HepG2 (cell line): ENCODE data around the gene PDPR. TPM values are rescaled to one million over a fixed set of nuclear protein-coding genes. Genes with fewer than 3 reads are reported as not detected.

ENCODE experiments used
- HMG20B ChIP-seq: conservative IDR thresholded peaks from 2 replicates; pipeline ENCODE4 v1.6.1; 2016; ENCODE audit warnings: missing genetic modification reagents, missing compliant biosample characterization
- HOXA9 ChIP-seq: sonication (generic); formaldehyde crosslinking; IDR thresholded peaks from 2 replicates; pipeline ENCODE4 v1.8.1; 2022; ENCODE audit warnings: missing genetic modification reagents, mild to moderate bottlenecking, moderate library complexity, borderline replicate concordance
- KMT2A ChIP-seq: sonication (generic); formaldehyde crosslinking; IDR thresholded peaks from 2 replicates; pipeline ENCODE4 v1.4.0; 2020; ENCODE audit warnings: missing genetic modification reagents
- MAFF ChIP-seq: IDR thresholded peaks from 2 replicates; pipeline ENCODE4 v1.6.1; 2011; ENCODE audit warnings: low read depth, low read length, improper control_type of control experiment
- NR2F1 ChIP-seq, 2 experiments: fragments of 450-650 bp in 1 of 2; formaldehyde crosslinking in 1 of 2; IDR thresholded peaks; 2 replicates each; pipeline versions ENCODE4 v1.5.0 to v1.6.1; 2016 to 2020; ENCODE audit warnings: mild to moderate bottlenecking in 1 of 2, missing compliant biosample characterization in 1 of 2, missing genetic modification reagents in 1 of 2, moderate library complexity in 1 of 2
- PAWR ChIP-seq: sonication (generic); formaldehyde crosslinking; IDR thresholded peaks from 2 replicates; pipeline ENCODE4 v1.4.0; 2020; ENCODE audit warnings: missing genetic modification reagents, mild to moderate bottlenecking, borderline replicate concordance
- POGZ ChIP-seq: sonication (generic); formaldehyde crosslinking; IDR thresholded peaks from 2 replicates; pipeline ENCODE4 v1.4.0; 2020; ENCODE audit warnings: mild to moderate bottlenecking, missing genetic modification reagents
- POLR2AphosphoS5 ChIP-seq: IDR thresholded peaks from 2 replicates; pipeline ENCODE4 v1.6.1; 2012; ENCODE audit warnings: low read depth, low read length
- RXRB ChIP-seq: IDR thresholded peaks from 2 replicates; pipeline ENCODE4 v1.6.1; 2016; ENCODE audit warnings: borderline replicate concordance, missing genetic modification reagents, missing compliant biosample characterization
- SAFB2 ChIP-seq: sonication (generic); formaldehyde crosslinking; IDR thresholded peaks from 2 replicates; pipeline ENCODE4 v1.5.1; 2020; ENCODE audit warnings: missing genetic modification reagents, low read depth, mild to moderate bottlenecking, borderline replicate concordance
- ZC3H13 ChIP-seq: sonication (generic); formaldehyde crosslinking; IDR thresholded peaks from 2 replicates; pipeline ENCODE4 v1.8.1; 2023; ENCODE audit warnings: mild to moderate bottlenecking, missing genetic modification reagents, moderate library complexity
- ZFX ChIP-seq: sonication (generic); formaldehyde crosslinking; IDR thresholded peaks from 2 replicates; pipeline ENCODE4 v1.4.0; 2020; ENCODE audit warnings: mild to moderate bottlenecking, low read depth, missing genetic modification reagents, moderate library complexity
- ZNF567 ChIP-seq: sonication (generic); formaldehyde crosslinking; IDR thresholded peaks from 2 replicates; pipeline ENCODE4 v1.8.1; 2023; ENCODE audit warnings: mild to moderate bottlenecking, missing genetic modification reagents, borderline replicate concordance
- ZNF7 ChIP-seq: IDR thresholded peaks from 2 replicates; pipeline ENCODE4 v1.6.1; 2016; ENCODE audit warnings: missing biosample characterization, missing genetic modification reagents
- ZNF891 ChIP-seq: sonication (generic); formaldehyde crosslinking; IDR thresholded peaks from 2 replicates; pipeline ENCODE4 v1.5.0; 2020; ENCODE audit warnings: mild to moderate bottlenecking, missing genetic modification reagents
- polyA plus RNA-seq, 8 experiments: library from polyadenylated mRNA; depleted of rRNA in 3 of 8; stranded (reverse) in 7 of 8; unstranded in 1 of 8; fragments of >200 nt; fragmentation: Illumina TruSeq in 4 of 8; extraction: Trizol in 4 of 8; gene quantifications; 2 replicates each; pipeline versions ENCODE4 v1.2.1 to v1.2.3, GENCODE V29; 2011 to 2016; ENCODE audit warnings: low read depth in 4 of 8, missing spikeins in 1 of 8, mixed read lengths in 1 of 8; ENCODE audit not compliant: insufficient read depth in 1 of 8
- total RNA-seq, 5 experiments: library from RNA; depleted of rRNA; stranded (reverse); fragments of >200 nt; fragmentation: Illumina TruSeq; extraction: Trizol; gene quantifications; 2 replicates each; pipeline ENCODE4 v1.2.3, GENCODE V29; 2016; ENCODE audit warnings: low read depth in 1 of 5
- TF ChIP-seq, protein P1 (sequence below): sonication (generic); formaldehyde crosslinking; IDR thresholded peaks from 2 replicates; pipeline ENCODE4 v1.5.0; 2020; ENCODE audit warnings: mild to moderate bottlenecking, missing genetic modification reagents
- TF ChIP-seq, protein P2 (sequence below): sonication (generic); formaldehyde crosslinking; IDR thresholded peaks from 2 replicates; pipeline ENCODE4 v1.5.0; 2020; ENCODE audit warnings: missing genetic modification reagents
- TF ChIP-seq, protein P3 (sequence below), 2 experiments: sonication (generic) in 1 of 2; formaldehyde crosslinking in 1 of 2; IDR thresholded peaks; 2 replicates each; pipeline versions ENCODE4 v1.4.0 to v1.6.1; 2018 to 2020; ENCODE audit warnings: missing genetic modification reagents in 2 of 2, borderline replicate concordance in 1 of 2, low read depth in 1 of 2, mild to moderate bottlenecking in 1 of 2, missing biosample characterization in 1 of 2
- TF ChIP-seq, protein P4 (sequence below): sonication (generic); formaldehyde crosslinking; IDR thresholded peaks from 2 replicates; pipeline ENCODE4 v1.8.0; 2022; ENCODE audit warnings: mild to moderate bottlenecking, missing genetic modification reagents; ENCODE audit not compliant: insufficient replicate concordance
- TF ChIP-seq, protein P5 (sequence below): sonication (generic); formaldehyde crosslinking; IDR thresholded peaks from 2 replicates; pipeline ENCODE4 v1.8.0; 2022; ENCODE audit warnings: missing genetic modification reagents, low read depth, mild to moderate bottlenecking, borderline replicate concordance
- TF ChIP-seq, protein P6 (sequence below): sonication (generic); formaldehyde crosslinking; IDR thresholded peaks from 2 replicates; pipeline ENCODE4 v1.5.0; 2020; ENCODE audit warnings: mild to moderate bottlenecking, missing genetic modification reagents, moderate library complexity

The PDPR gene
- total and polyA plus RNA-seq, 2 of the 13 experiments (the other 11 are each of a cell fraction or from before 2014, with no cell fraction given), result 19.5 to 29.9 TPM

DNA sequence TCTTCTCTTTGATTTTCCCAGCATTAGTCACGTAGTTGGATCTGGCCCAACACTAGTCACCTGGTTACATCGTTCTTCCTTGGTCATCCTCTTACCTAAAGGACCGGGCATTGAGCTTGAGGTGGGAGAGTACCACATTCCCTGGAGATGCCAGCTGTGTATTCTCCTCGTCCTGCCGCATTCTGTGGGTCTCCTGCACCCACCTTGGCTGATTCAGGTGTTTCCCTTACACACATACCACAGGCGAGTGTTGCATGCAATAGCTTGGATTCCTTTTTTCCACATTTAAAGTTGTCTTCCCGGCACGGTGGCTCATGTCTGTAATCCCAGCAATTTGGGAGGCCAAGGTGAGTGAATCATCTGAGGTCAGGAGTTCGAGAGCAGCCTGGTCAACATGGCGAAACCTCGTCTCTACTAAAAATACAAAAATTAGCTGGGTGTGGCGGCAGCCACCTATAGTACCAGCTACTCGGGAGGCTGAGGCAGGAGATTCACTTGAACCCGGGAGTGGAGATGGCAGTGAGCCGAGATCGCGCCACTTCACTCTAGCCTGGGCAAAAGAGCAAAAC, 37.9 kb downstream of the PDPR start (continued):
- no peak for TF ChIP-seq RXRB (CRISPR knock-in tag)
- TF ChIP-seq, protein P1, sequence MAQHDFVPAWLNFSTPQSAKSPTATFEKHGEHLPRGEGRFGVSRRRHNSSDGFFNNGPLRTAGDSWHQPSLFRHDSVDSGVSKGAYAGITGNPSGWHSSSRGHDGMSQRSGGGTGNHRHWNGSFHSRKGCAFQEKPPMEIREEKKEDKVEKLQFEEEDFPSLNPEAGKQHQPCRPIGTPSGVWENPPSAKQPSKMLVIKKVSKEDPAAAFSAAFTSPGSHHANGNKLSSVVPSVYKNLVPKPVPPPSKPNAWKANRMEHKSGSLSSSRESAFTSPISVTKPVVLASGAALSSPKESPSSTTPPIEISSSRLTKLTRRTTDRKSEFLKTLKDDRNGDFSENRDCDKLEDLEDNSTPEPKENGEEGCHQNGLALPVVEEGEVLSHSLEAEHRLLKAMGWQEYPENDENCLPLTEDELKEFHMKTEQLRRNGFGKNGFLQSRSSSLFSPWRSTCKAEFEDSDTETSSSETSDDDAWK, result no peak
- no peak for TF ChIP-seq MAFF
- TF ChIP-seq, protein P2, sequence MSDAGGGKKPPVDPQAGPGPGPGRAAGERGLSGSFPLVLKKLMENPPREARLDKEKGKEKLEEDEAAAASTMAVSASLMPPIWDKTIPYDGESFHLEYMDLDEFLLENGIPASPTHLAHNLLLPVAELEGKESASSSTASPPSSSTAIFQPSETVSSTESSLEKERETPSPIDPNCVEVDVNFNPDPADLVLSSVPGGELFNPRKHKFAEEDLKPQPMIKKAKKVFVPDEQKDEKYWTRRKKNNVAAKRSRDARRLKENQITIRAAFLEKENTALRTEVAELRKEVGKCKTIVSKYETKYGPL (CRISPR knock-in tag), result no peak
- TF ChIP-seq, protein P3, sequence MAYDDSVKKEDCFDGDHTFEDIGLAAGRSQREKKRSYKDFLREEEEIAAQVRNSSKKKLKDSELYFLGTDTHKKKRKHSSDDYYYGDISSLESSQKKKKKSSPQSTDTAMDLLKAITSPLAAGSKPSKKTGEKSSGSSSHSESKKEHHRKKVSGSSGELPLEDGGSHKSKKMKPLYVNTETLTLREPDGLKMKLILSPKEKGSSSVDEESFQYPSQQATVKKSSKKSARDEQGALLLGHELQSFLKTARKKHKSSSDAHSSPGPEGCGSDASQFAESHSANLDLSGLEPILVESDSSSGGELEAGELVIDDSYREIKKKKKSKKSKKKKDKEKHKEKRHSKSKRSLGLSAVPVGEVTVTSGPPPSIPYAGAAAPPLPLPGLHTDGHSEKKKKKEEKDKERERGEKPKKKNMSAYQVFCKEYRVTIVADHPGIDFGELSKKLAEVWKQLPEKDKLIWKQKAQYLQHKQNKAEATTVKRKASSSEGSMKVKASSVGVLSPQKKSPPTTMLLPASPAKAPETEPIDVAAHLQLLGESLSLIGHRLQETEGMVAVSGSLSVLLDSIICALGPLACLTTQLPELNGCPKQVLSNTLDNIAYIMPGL (CRISPR knock-in tag; IDR thresholded peaks at IDR 0.05; ENCODE audit: borderline replicate concordance in 1 of 2, low read depth in 1 of 2), result no peak
- TF ChIP-seq, protein P4, sequence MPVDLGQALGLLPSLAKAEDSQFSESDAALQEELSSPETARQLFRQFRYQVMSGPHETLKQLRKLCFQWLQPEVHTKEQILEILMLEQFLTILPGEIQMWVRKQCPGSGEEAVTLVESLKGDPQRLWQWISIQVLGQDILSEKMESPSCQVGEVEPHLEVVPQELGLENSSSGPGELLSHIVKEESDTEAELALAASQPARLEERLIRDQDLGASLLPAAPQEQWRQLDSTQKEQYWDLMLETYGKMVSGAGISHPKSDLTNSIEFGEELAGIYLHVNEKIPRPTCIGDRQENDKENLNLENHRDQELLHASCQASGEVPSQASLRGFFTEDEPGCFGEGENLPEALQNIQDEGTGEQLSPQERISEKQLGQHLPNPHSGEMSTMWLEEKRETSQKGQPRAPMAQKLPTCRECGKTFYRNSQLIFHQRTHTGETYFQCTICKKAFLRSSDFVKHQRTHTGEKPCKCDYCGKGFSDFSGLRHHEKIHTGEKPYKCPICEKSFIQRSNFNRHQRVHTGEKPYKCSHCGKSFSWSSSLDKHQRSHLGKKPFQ (CRISPR knock-in tag), result no peak
- no peak for TF ChIP-seq SAFB2 (CRISPR knock-in tag)
- TF ChIP-seq POLR2AphosphoS5, result no peak
- TF ChIP-seq ZNF891 (CRISPR knock-in tag), result 0 out of 2 replicates have a peak, but pooled peaks have one; percentile 28
- TF ChIP-seq ZFX (CRISPR knock-in tag), result no peak
- TF ChIP-seq, protein P5, sequence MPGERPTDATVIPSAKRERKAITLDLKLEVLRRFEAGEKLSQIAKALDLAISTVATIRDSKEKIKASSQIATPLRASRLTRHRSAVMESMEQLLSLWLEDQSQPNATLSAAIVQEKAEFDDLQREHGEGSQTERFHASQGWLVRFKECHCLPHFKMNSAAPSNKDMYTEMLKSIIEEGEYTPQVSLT (CRISPR knock-in tag), result no peak
- no peak for TF ChIP-seq HOXA9 (CRISPR knock-in tag)
- no peak for TF ChIP-seq POGZ (CRISPR knock-in tag)
- TF ChIP-seq ZC3H13, result 0 out of 2 replicates have a peak, but pooled peaks have one; percentile 51
- 0 out of 2 replicates have a peak, but pooled peaks have one; percentile 31 for TF ChIP-seq HMG20B
- 0 out of 2 replicates have a peak, but pooled peaks have one; percentile 14 for TF ChIP-seq PAWR (CRISPR knock-in tag)
- TF ChIP-seq, protein P6, sequence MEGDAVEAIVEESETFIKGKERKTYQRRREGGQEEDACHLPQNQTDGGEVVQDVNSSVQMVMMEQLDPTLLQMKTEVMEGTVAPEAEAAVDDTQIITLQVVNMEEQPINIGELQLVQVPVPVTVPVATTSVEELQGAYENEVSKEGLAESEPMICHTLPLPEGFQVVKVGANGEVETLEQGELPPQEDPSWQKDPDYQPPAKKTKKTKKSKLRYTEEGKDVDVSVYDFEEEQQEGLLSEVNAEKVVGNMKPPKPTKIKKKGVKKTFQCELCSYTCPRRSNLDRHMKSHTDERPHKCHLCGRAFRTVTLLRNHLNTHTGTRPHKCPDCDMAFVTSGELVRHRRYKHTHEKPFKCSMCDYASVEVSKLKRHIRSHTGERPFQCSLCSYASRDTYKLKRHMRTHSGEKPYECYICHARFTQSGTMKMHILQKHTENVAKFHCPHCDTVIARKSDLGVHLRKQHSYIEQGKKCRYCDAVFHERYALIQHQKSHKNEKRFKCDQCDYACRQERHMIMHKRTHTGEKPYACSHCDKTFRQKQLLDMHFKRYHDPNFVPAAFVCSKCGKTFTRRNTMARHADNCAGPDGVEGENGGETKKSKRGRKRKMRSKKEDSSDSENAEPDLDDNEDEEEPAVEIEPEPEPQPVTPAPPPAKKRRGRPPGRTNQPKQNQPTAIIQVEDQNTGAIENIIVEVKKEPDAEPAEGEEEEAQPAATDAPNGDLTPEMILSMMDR (CRISPR knock-in tag), result no peak
- no peak for TF ChIP-seq ZNF7 (CRISPR knock-in tag)
- TF ChIP-seq ZNF567 (CRISPR knock-in tag), result 0 out of 2 replicates have a peak, but pooled peaks have one; percentile 12
- TF ChIP-seq NR2F1 (CRISPR knock-in tag; IDR thresholded peaks at IDR 0.05), result peak in 1 of 2 experiments; percentile 26; a peak in 1 of 4 replicates
- no peak for TF ChIP-seq KMT2A (CRISPR knock-in tag)
